SH-SY5Y (cell line): ENCODE results near the gene LRRN4CL.

Experiments
- GATA2 ChIP-seq: IDR thresholded peaks from 2 replicates; pipeline ENCODE4 v1.6.1; 2011; ENCODE audit warnings: mild to moderate bottlenecking, low read depth, low read length
- GATA3 ChIP-seq: IDR thresholded peaks from 2 replicates; pipeline ENCODE4 v1.6.1; 2011; ENCODE audit warnings: low read depth, mild to moderate bottlenecking, low read length, moderate library complexity

Gene LRRN4CL

GRCh38 chr11:62689421-62690183 lies at the start of gene LRRN4CL:
TSS of gene LRRN4CL (minus strand) at chr11:62689530. CDS start at chr11:62688508, 1,022 bp downstream.
- TF ChIP-seq GATA2 (no peak), GATA3 (no peak)

GRCh38 chr11:62737196-62737595 lies 47.9 kb upstream of the LRRN4CL start:
- TF ChIP-seq GATA2 (no peak), GATA3 (no peak)

GRCh38 chr11:62732830-62733229 lies 43.5 kb upstream of the LRRN4CL start:
- TF ChIP-seq GATA3 (no peak), GATA2 (no peak)

GRCh38 chr11:62728171-62728988 lies 39.0 kb upstream of the LRRN4CL start, which contains the start of gene TTC9C:
TSS of gene TTC9C (plus strand) at chr11:62728486. CDS start at chr11:62728849, 363 bp downstream.
- TF ChIP-seq GATA3 (no peak), GATA2 (no peak)

- no peak for TF ChIP-seq GATA3
- TF ChIP-seq GATA2 = no peak
Measured at GRCh38 chr11:62727872-62728170, 38.5 kb upstream of the LRRN4CL start.

- TF ChIP-seq GATA3 (no peak), GATA2 (no peak)
Measured at GRCh38 chr11:62727165-62727871, 38.0 kb upstream of the LRRN4CL start, which contains the start of gene HNRNPUL2. TSS of gene HNRNPUL2 (minus strand) at chr11:62727457. CDS start at chr11:62727156, 301 bp downstream.

GRCh38 chr11:62726915-62727164 lies 37.5 kb upstream of the LRRN4CL start:
- TF ChIP-seq GATA3 = no peak
- no peak for TF ChIP-seq GATA2

GRCh38 chr11:62726156-62726914 lies 37.0 kb upstream of the LRRN4CL start:
- TF ChIP-seq GATA3 (no peak), GATA2 (no peak)

- TF ChIP-seq GATA2 (no peak), GATA3 (no peak)
Measured at GRCh38 chr11:62725646-62726045, 36.3 kb upstream of the LRRN4CL start.

GRCh38 chr11:62724171-62724570 lies 34.8 kb upstream of the LRRN4CL start:
- TF ChIP-seq GATA2 = no peak
- TF ChIP-seq GATA3 = no peak

- no peak for TF ChIP-seq GATA3
- no peak for TF ChIP-seq GATA2
Measured at GRCh38 chr11:62721994-62722393, 32.7 kb upstream of the LRRN4CL start.

GRCh38 chr11:62719302-62719978 lies 30.1 kb upstream of the LRRN4CL start:
- TF ChIP-seq GATA2 = no peak
- no peak for TF ChIP-seq GATA3

GRCh38 chr11:62716816-62717215 lies 27.5 kb upstream of the LRRN4CL start:
- no peak for TF ChIP-seq GATA2
- TF ChIP-seq GATA3 = no peak

GRCh38 chr11:62716206-62716605 lies 26.9 kb upstream of the LRRN4CL start:
- TF ChIP-seq GATA2 (no peak), GATA3 (no peak)
